ENCODE measurements around the gene STN1. TPM values are rescaled to one million over a fixed set of nuclear protein-coding genes. Genes with fewer than 3 reads are reported as not detected.

The STN1 gene
- total and polyA plus RNA-seq, 9 of the 15 experiments (the other 6 are each of a cell fraction or from before 2014, with no cell fraction given), result 9.1 to 19.6 (median 13.8) TPM

DNA sequence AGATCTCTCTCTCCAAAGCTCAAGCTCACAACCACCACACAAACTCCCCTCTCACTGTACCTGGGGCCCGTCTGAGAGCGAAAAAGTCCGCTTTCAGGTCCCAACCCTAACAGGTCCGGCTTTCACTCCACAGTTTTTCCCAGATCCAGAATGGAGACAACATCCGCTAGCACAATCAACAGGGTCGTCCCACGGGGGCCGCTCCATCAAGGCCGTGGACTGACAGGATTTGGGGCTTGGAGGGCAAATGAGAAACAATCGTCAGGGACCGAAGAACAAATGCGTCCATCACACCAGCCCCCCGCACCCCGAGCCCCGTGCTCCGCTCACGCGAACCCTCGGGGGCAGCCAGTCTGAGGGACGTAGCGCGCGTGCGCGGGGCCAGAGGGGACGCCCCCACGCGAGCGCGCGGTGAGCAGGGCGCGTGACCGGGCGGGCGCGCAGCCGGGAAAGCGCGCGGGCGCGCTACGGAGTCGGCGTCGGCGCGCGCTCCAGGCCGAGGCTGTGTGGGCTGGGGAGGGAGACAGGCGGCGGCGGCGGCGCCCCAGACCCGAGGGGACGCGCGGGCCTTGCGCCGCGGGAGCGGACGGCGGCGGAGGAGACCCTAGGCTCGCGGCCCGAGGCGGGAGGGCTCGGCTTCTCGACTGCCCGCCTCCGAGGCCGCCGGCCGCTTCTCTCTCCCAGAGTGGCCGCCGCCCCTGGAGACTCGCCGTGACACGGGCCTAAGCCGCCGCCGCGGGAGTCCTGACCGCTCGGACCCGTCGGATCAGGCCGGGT lies 48.9 kb upstream of the STN1 start, which contains the start of gene SLK (continued):
- TF ChIP-seq, protein P1, sequence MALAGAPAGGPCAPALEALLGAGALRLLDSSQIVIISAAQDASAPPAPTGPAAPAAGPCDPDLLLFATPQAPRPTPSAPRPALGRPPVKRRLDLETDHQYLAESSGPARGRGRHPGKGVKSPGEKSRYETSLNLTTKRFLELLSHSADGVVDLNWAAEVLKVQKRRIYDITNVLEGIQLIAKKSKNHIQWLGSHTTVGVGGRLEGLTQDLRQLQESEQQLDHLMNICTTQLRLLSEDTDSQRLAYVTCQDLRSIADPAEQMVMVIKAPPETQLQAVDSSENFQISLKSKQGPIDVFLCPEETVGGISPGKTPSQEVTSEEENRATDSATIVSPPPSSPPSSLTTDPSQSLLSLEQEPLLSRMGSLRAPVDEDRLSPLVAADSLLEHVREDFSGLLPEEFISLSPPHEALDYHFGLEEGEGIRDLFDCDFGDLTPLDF (CRISPR knock-in tag; IDR thresholded peaks at IDR 0.05), result no peak
- peak; percentile 74 for TF ChIP-seq POLR2H (tag; IDR thresholded peaks at IDR 0.05; ENCODE audit: low read depth)
- TF ChIP-seq HNRNPL (IDR thresholded peaks at IDR 0.05; ENCODE audit: low read depth, low read length), result no peak
- TF ChIP-seq NONO (IDR thresholded peaks at IDR 0.05; ENCODE audit: low read depth in 2 of 2, low read length in 1 of 2), result peak; percentile 46 to 47; a peak in 1 of 4 replicates
- TF ChIP-seq MYC (IDR thresholded peaks at IDR 0.05; ENCODE audit: low read depth, low read length), result peak; percentile 27; the same call in 1 of the 2 replicates
- TF ChIP-seq MYC (CRISPR knock-in tag; IDR thresholded peaks at IDR 0.05; ENCODE audit: borderline replicate concordance, low read depth), result no peak
- no peak for TF ChIP-seq CTCFL (IDR thresholded peaks at IDR 0.05; ENCODE audit: borderline replicate concordance, insufficient read depth, low read depth, low read length, poor library complexity, severe bottlenecking)
- TF ChIP-seq, protein P2, sequence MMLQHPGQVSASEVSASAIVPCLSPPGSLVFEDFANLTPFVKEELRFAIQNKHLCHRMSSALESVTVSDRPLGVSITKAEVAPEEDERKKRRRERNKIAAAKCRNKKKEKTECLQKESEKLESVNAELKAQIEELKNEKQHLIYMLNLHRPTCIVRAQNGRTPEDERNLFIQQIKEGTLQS (IDR thresholded peaks at IDR 0.05), result no peak
- TF ChIP-seq, protein P2 (CRISPR knock-in tag; conservative IDR thresholded peaks at IDR 0.05), result no peak
- no peak for TF ChIP-seq KLF16 (IDR thresholded peaks at IDR 0.05)
- TF ChIP-seq DACH1 (IDR thresholded peaks at IDR 0.05; ENCODE audit: partially characterized antibody), result no peak
- no peak for TF ChIP-seq POU5F1 (IDR thresholded peaks at IDR 0.05; ENCODE audit: borderline replicate concordance, low read depth, low read length, partially characterized antibody)
- TF ChIP-seq CEBPG (CRISPR knock-in tag; IDR thresholded peaks at IDR 0.05), result no peak
- TF ChIP-seq CEBPG (tag; conservative IDR thresholded peaks at IDR 0.05 in 1 of 2, IDR thresholded peaks at IDR 0.05 in 1 of 2), result no peak
- TF ChIP-seq, protein P3, sequence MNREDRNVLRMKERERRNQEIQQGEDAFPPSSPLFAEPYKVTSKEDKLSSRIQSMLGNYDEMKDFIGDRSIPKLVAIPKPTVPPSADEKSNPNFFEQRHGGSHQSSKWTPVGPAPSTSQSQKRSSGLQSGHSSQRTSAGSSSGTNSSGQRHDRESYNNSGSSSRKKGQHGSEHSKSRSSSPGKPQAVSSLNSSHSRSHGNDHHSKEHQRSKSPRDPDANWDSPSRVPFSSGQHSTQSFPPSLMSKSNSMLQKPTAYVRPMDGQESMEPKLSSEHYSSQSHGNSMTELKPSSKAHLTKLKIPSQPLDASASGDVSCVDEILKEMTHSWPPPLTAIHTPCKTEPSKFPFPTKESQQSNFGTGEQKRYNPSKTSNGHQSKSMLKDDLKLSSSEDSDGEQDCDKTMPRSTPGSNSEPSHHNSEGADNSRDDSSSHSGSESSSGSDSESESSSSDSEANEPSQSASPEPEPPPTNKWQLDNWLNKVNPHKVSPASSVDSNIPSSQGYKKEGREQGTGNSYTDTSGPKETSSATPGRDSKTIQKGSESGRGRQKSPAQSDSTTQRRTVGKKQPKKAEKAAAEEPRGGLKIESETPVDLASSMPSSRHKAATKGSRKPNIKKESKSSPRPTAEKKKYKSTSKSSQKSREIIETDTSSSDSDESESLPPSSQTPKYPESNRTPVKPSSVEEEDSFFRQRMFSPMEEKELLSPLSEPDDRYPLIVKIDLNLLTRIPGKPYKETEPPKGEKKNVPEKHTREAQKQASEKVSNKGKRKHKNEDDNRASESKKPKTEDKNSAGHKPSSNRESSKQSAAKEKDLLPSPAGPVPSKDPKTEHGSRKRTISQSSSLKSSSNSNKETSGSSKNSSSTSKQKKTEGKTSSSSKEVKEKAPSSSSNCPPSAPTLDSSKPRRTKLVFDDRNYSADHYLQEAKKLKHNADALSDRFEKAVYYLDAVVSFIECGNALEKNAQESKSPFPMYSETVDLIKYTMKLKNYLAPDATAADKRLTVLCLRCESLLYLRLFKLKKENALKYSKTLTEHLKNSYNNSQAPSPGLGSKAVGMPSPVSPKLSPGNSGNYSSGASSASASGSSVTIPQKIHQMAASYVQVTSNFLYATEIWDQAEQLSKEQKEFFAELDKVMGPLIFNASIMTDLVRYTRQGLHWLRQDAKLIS (CRISPR knock-in tag; IDR thresholded peaks at IDR 0.05), result peak; percentile 66; the same call in 1 of the 2 replicates

All from K562 (cell line).